HEK293T (cell line): ENCODE measurements around the gene HYAL3.

Experiments used
- CTCF ChIA-PET: fragments of 350-600 bp; formaldehyde crosslinking; extraction: SDS; loops from one replicate; lab custom pipeline; 2021; ENCODE audit warnings: antibody characterized with exemption, inconsistent platforms; lab: Yijun Ruan, JAX
- POLR2A ChIA-PET: fragments of 350-600 bp; formaldehyde crosslinking; extraction: SDS; loops from one replicate; lab custom pipeline; 2020; ENCODE audit warnings: antibody characterized with exemption, inconsistent platforms; lab: Yijun Ruan, JAX
- DNase-seq: peaks from one replicate; pipeline ENCODE4 v3.0.0; 2012; ENCODE audit warnings: mixed read lengths; ENCODE audit errors: extremely low spot score
- ARNT ChIP-seq: fragments of 450-650 bp; IDR thresholded peaks from 2 replicates; pipeline ENCODE4 v1.6.1; 2017; ENCODE audit warnings: mild to moderate bottlenecking
- BHLHE40 ChIP-seq: fragments of 450-650 bp; IDR thresholded peaks from 2 replicates; pipeline ENCODE4 v1.6.1; 2016; ENCODE audit warnings: mild to moderate bottlenecking, moderate library complexity, borderline replicate concordance
- CTBP1 ChIP-seq: fragments of 450-650 bp; IDR thresholded peaks from 2 replicates; pipeline ENCODE4 v1.6.1; 2016; ENCODE audit warnings: borderline replicate concordance
- ELF4 ChIP-seq: fragments of 450-650 bp; IDR thresholded peaks from 2 replicates; pipeline ENCODE4 v1.6.1; 2017; ENCODE audit warnings: antibody characterized with exemption
- FOXA1 ChIP-seq: fragments of 450-650 bp; IDR thresholded peaks from 2 replicates; pipeline ENCODE4 v1.6.1; 2016; ENCODE audit warnings: mild to moderate bottlenecking
- FOXK2 ChIP-seq: fragments of 450-650 bp; IDR thresholded peaks from 2 replicates; pipeline ENCODE4 v1.6.1; 2016; ENCODE audit warnings: mild to moderate bottlenecking
- FOXM1 ChIP-seq: fragments of 450-650 bp; IDR thresholded peaks from 2 replicates; pipeline ENCODE4 v1.6.1; 2017; ENCODE audit warnings: mild to moderate bottlenecking, borderline replicate concordance
- HDGF ChIP-seq: fragments of 450-650 bp; IDR thresholded peaks from 2 replicates; pipeline ENCODE4 v1.6.1; 2017; ENCODE audit warnings: antibody characterized with exemption, borderline replicate concordance
- L3MBTL2 ChIP-seq: fragments of 450-650 bp; conservative IDR thresholded peaks from 2 replicates; pipeline ENCODE4 v1.6.1; 2016; ENCODE audit warnings: mild to moderate bottlenecking
- LEF1 ChIP-seq: fragments of 450-650 bp; IDR thresholded peaks from 2 replicates; pipeline ENCODE4 v1.6.1; 2017; ENCODE audit warnings: mild to moderate bottlenecking, borderline replicate concordance
- NFRKB ChIP-seq: fragments of 450-650 bp; IDR thresholded peaks from 2 replicates; pipeline ENCODE4 v1.6.1; 2016; ENCODE audit warnings: mild to moderate bottlenecking, moderate library complexity
- PKNOX1 ChIP-seq: fragments of 450-650 bp; IDR thresholded peaks from 2 replicates; pipeline ENCODE4 v1.6.1; 2016
- SP1 ChIP-seq: fragments of 450-650 bp; IDR thresholded peaks from 2 replicates; pipeline ENCODE4 v1.6.1; 2017
- SUZ12 ChIP-seq: fragments of 450-650 bp; IDR thresholded peaks from 2 replicates; pipeline ENCODE4 v1.6.1; 2016; ENCODE audit warnings: mild to moderate bottlenecking
- TARDBP ChIP-seq: fragments of 450-650 bp; IDR thresholded peaks from 2 replicates; pipeline ENCODE4 v1.6.1; 2016
- ZNF384 ChIP-seq: fragments of 450-650 bp; IDR thresholded peaks from 2 replicates; pipeline ENCODE4 v1.6.1; 2016

HYAL3 gene

GRCh38 chr3:50299638-50299928, 378 bp upstream of the HYAL3 start:
- no peak for DNase-seq
- ChIA-PET CTCF (interaction anchor here (0.7 to 2.1 kb wide), 5 partner anchors 21 to 105 kb away, joined by 3 to 8 read pairs (median 4); no protein-coding TSS in a partner anchor), POLR2A (interaction anchor here (0.6 to 3.5 kb wide), 11 partner anchors 8 to 269 kb away, joined by 3 to 23 read pairs (median 4); partner anchors contain the start of genes HEMK1 and TUSC2)
- TF ChIP-seq PKNOX1 (peak; percentile 84), LEF1 (no peak), ELF4 (no peak), SP1 (no peak)

GRCh38 chr3:50297896-50298725, 1.1 kb downstream of the HYAL3 start:
- POLR2A ChIA-PET: interaction anchor here (1.1 to 3.5 kb wide), 5 partner anchors 23 to 39 kb away, joined by 3 to 23 read pairs (median 11); partner anchors contain the start of gene TUSC2
- TF ChIP-seq FOXK2 (no peak), ARNT (no peak), L3MBTL2 (no peak), FOXA1 (no peak), HDGF (no peak), TARDBP (no peak), LEF1 (no peak), ZNF384 (no peak), ELF4 (no peak), SP1 (no peak), SUZ12 (no peak), CTBP1 (no peak)
- CTCF ChIA-PET: interaction anchor here (0.9 to 2.1 kb wide), 3 partner anchors 24 to 104 kb away, joined by 3 to 8 read pairs (median 3); no protein-coding TSS in a partner anchor
- no peak for DNase-seq

GRCh38 chr3:50297384-50297775, 1.8 kb downstream of the HYAL3 start:
- POLR2A ChIA-PET: interaction anchor here (0.7 to 3.5 kb wide), 3 partner anchors 30 to 39 kb away, joined by 3 to 21 read pairs (median 4); partner anchors contain the start of gene TUSC2
- TF ChIP-seq SP1: no peak
- DNase-seq: no peak
- CTCF ChIA-PET: interaction anchor here (0.9 kb wide), 1 partner anchor 23 kb away, joined by 3 read pairs; no protein-coding TSS in a partner anchor

GRCh38 chr3:50296721-50297383, 2.4 kb downstream of the HYAL3 start:
- ChIA-PET POLR2A (interaction anchor here (0.7 to 3.5 kb wide), 3 partner anchors 30 to 40 kb away, joined by 3 to 21 read pairs (median 4); partner anchors contain the start of gene TUSC2), CTCF (no interaction called here)
- DNase-seq: no peak
- TF ChIP-seq HDGF: no peak
- TF ChIP-seq BHLHE40: no peak
- no peak for TF ChIP-seq FOXM1
- no peak for TF ChIP-seq LEF1
- no peak for TF ChIP-seq ZNF384
- no peak for TF ChIP-seq CTBP1
- TF ChIP-seq FOXK2: no peak
- TF ChIP-seq ARNT: no peak
- TF ChIP-seq FOXA1: no peak
- TF ChIP-seq TARDBP: no peak
- no peak for TF ChIP-seq NFRKB
- TF ChIP-seq SUZ12: no peak
- TF ChIP-seq PKNOX1: no peak
- no peak for TF ChIP-seq ELF4
- no peak for TF ChIP-seq L3MBTL2
- no peak for TF ChIP-seq SP1

GRCh38 chr3:50295553-50296431, 3.4 kb downstream of the HYAL3 start:
- CTCF ChIA-PET: no interaction called here
- no peak for TF ChIP-seq ARNT
- no peak for TF ChIP-seq FOXK2
- no peak for TF ChIP-seq FOXA1
- no peak for TF ChIP-seq ELF4
- no peak for TF ChIP-seq SP1
- POLR2A ChIA-PET: interaction anchor here (1.0 to 2.5 kb wide), 3 partner anchors 11 to 509 kb away, joined by 3 to 12 read pairs (median 4); partner anchors contain the start of gene IP6K1
- DNase-seq: no peak
